Gastrocnemius medialis (tissue), 4 donors: ENCODE data around the gene STARD3.

Source experiments
- CTCF ChIP-seq, 5 experiments: fragments of 450-650 bp in 3 of 5; fragments of 200-600 bp in 2 of 5; sonication (generic) in 2 of 5; IDR thresholded peaks in 4 of 5; conservative IDR thresholded peaks in 1 of 5; 1 replicate in 4 of 5; 2 replicates in 1 of 5; pipeline ENCODE4 v1.5.1; 2016 to 2019; ENCODE audit warnings: antibody characterized with exemption in 5 of 5, mild to moderate bottlenecking in 3 of 5, moderate library complexity in 3 of 5
- POLR2A ChIP-seq, 2 donors: fragments of 450-650 bp; IDR thresholded peaks; one replicate each; pipeline ENCODE4 v1.6.1; 2017; ENCODE audit warnings: antibody characterized with exemption in 2 of 2, mild to moderate bottlenecking in 2 of 2, moderate library complexity in 2 of 2

GRCh38 chr17:39663340-39663687 lies 26.4 kb downstream of the STARD3 start:
- TF ChIP-seq CTCF (IDR thresholded peaks at IDR 0.05 in 4 of 5, conservative IDR thresholded peaks at IDR 0.05 in 1 of 5), result no peak
- TF ChIP-seq POLR2A (IDR thresholded peaks at IDR 0.05), result no peak
